Gastroesophageal sphincter (tissue), 4 donors: Measurements from ENCODE around the gene DFFB. TPM values are rescaled to one million over a fixed set of nuclear protein-coding genes. Genes with fewer than 3 reads are reported as not detected.

Experiments used
- ATAC-seq: fragments of 150-250 bp; one replicate; pipeline ENCODE4 v1.9.1; 2016; ENCODE audit warnings: mild to moderate bottlenecking, moderate library complexity
- H3K27ac ChIP-seq, 4 donors: fragments of 200-600 bp; sonication (generic) in 3 of 4; 1 replicate in 3 of 4; 2 replicates in 1 of 4; pipeline ENCODE4 v1.5.1; 2016 to 2019
- H3K27me3 ChIP-seq: fragments of 200-600 bp; sonication (generic); one replicate; pipeline ENCODE4 v1.5.1; 2019
- H3K36me3 ChIP-seq, 2 donors: fragments of 200-600 bp; sonication (generic); one replicate each; pipeline ENCODE4 v1.5.1; 2019; ENCODE audit warnings: control low read depth in 1 of 2
- H3K4me1 ChIP-seq, 3 donors: fragments of 200-600 bp; sonication (generic); 1 replicate in 2 of 3; 2 replicates in 1 of 3; pipeline ENCODE4 v1.5.1; 2016 to 2019; ENCODE audit warnings: control low read depth in 2 of 3
- H3K4me3 ChIP-seq, 2 donors: fragments of 200-600 bp; sonication (generic); one replicate each; pipeline ENCODE4 v1.5.1; 2019; ENCODE audit warnings: mild to moderate bottlenecking in 1 of 2, moderate library complexity in 1 of 2
- H3K9me3 ChIP-seq, 3 donors: fragments of 200-600 bp; sonication (generic); one replicate each; pipeline ENCODE4 v1.5.1; 2017 to 2019; ENCODE audit warnings: control low read depth in 2 of 3
- EP300 ChIP-seq: sonication (generic); formaldehyde crosslinking; IDR thresholded peaks from one replicate; pipeline ENCODE4 v1.6.1; 2017; ENCODE audit warnings: antibody characterized with exemption, mild to moderate bottlenecking
- POLR2A ChIP-seq, 2 donors: fragments of 450-650 bp; IDR thresholded peaks; one replicate each; pipeline ENCODE4 v1.6.1; 2017; ENCODE audit warnings: antibody characterized with exemption in 2 of 2, mild to moderate bottlenecking in 2 of 2, moderate library complexity in 1 of 2
- POLR2AphosphoS5 ChIP-seq: sonication (generic); formaldehyde crosslinking; IDR thresholded peaks from one replicate; pipeline ENCODE4 v1.6.1; 2017; ENCODE audit warnings: antibody characterized with exemption
- WGBS, 2 donors: methylation state at CpG; one replicate each; pipeline ENCODE4 v1.1.5; 2018; ENCODE audit warnings: low coverage in 1 of 2; 5-methylcytosine and 5-hydroxymethylcytosine counted together
- total RNA-seq, 4 donors: library from RNA; depleted of rRNA; stranded (reverse); fragments of >200 nt; gene quantifications; one replicate each; pipeline ENCODE4 v1.1.0, GENCODE V29; 2016
- TF ChIP-seq, protein P1 (sequence below), 4 experiments: fragments of 200-600 bp in 2 of 4; fragments of 450-650 bp in 2 of 4; sonication (generic) in 1 of 4; IDR thresholded peaks; one replicate each; pipeline ENCODE4 v1.5.1; 2017 to 2019; ENCODE audit warnings: antibody characterized with exemption in 4 of 4, mild to moderate bottlenecking in 2 of 4, moderate library complexity in 2 of 4

DFFB gene
- total RNA-seq, 4 donors from 2014 or later = 1.9 to 14.6 (median 7.7) TPM

DNA sequence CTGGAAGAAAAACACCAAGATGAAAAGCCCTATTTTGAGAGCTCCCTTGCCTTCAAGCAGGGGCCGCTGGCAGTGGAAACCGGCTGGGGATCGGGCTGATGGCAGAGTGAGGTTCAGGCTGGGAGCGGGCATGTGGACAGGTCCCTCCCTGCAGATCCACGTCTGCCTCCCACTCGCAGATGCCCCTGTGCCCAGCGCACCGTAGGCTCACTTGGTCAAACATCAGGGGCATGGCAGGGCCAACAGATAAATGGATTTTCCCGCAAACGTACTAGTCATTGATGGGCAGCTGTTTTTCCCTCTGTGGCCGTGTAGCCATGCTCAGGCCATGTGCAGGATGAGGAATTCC is 49.4 kb downstream of the DFFB start:
- TF ChIP-seq POLR2AphosphoS5 (no peak), POLR2A (IDR thresholded peaks at IDR 0.05) (no peak), EP300 (no peak)
- TF ChIP-seq, protein P1, sequence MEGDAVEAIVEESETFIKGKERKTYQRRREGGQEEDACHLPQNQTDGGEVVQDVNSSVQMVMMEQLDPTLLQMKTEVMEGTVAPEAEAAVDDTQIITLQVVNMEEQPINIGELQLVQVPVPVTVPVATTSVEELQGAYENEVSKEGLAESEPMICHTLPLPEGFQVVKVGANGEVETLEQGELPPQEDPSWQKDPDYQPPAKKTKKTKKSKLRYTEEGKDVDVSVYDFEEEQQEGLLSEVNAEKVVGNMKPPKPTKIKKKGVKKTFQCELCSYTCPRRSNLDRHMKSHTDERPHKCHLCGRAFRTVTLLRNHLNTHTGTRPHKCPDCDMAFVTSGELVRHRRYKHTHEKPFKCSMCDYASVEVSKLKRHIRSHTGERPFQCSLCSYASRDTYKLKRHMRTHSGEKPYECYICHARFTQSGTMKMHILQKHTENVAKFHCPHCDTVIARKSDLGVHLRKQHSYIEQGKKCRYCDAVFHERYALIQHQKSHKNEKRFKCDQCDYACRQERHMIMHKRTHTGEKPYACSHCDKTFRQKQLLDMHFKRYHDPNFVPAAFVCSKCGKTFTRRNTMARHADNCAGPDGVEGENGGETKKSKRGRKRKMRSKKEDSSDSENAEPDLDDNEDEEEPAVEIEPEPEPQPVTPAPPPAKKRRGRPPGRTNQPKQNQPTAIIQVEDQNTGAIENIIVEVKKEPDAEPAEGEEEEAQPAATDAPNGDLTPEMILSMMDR (IDR thresholded peaks at IDR 0.05) = no peak
- H3K27ac ChIP-seq = no peak overlapping the region
- 79 to 100% methylated on average over 1 to 4 of the region's 11 CpGs for WGBS, 2 donors
- peaks cover 0 to 15% (median 3%) of the 10 kb centered on the region in 3 donors for H3K4me1 ChIP-seq
- no peaks in the 10 kb centered on the region for H3K36me3 ChIP-seq
- H3K9me3 ChIP-seq = no peaks in the 10 kb centered on the region
- H3K27me3 ChIP-seq = peaks cover 22% of the 10 kb centered on the region
- H3K4me3 ChIP-seq = no peak overlapping the region
- ATAC-seq = no peak

DNA sequence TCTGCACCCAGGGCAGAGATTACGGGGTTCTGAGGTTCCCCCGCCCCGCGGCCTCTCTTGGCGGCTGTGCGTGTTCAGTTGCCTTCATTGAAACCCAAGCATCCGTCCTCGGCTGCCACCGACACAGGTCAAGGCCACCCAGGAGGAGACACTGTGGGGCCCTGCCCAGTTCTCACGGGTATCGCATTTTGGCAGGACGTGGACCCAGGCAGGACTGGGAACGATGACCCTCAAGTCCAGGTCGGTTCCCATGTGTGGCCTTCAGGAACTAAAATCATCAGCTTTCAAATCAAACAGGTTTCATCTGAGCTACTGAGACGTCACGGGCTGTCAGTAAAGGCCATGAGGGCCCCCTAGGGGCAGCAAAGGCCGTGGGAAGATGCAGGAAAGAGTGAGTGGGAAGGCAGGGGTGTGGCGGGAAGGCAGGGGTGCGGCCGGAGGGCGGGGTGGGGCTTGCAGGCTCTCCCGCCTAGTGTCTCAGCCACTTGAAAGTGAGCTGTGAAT is 49.8 kb downstream of the DFFB start:
- no peak for ATAC-seq
- Histone ChIP-seq H3K4me3 (no peak overlapping the region), H3K4me1 (peaks cover 0 to 12% (median 3%) of the 10 kb centered on the region in 3 donors), H3K36me3 (no peaks in the 10 kb centered on the region), H3K9me3 (no peaks in the 10 kb centered on the region), H3K27ac (no peak overlapping the region), H3K27me3 (peaks cover 27% of the 10 kb centered on the region)
- WGBS, 2 donors = 70 to 77% methylated on average over 4 to 15 of the region's 22 CpGs
- TF ChIP-seq, protein P1 (IDR thresholded peaks at IDR 0.05) = no peak
- no peak for TF ChIP-seq POLR2AphosphoS5
- TF ChIP-seq EP300 = no peak
- TF ChIP-seq POLR2A (IDR thresholded peaks at IDR 0.05) = no peak

DNA sequence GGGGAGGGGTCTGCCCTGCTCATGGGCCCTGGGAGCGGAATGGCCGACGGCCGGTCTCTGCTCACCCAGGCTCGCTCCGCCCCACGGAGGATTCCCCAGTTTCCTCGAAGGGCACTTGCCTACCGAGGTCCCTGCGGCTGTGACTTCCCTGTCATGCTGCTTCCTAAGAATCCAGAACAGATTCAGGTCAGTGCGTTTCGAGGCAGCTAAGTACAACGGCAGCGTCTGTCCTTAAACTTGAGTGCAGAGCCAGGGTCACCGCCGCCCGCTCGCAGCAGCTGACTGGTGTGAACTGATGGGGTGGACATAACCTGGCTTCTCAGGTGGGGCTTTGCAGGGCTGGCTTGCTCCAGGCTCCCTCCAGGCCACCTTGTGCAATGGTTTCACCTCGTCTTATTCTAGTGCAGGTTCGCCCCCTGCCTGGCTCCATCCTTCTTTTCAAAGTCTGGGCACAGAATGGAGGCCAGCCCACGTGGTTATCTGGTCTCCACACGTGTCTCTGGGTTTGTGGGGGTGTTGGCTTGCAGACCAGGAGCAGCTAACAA is 50.4 kb downstream of the DFFB start:
- no peaks in the 10 kb centered on the region for H3K36me3 ChIP-seq
- 33 to 80% methylated on average over 2 to 3 of the region's 22 CpGs for WGBS, 2 donors
- no peak overlapping the region for H3K4me3 ChIP-seq
- peaks cover 0 to 12% (median 3%) of the 10 kb centered on the region in 3 donors for H3K4me1 ChIP-seq
- TF ChIP-seq EP300 = no peak
- TF ChIP-seq, protein P1 (IDR thresholded peaks at IDR 0.05) = no peak
- TF ChIP-seq POLR2AphosphoS5 = no peak
- no peak for TF ChIP-seq POLR2A (IDR thresholded peaks at IDR 0.05)
- no peaks in the 10 kb centered on the region for H3K9me3 ChIP-seq
- H3K27me3 ChIP-seq = peaks cover 33% of the 10 kb centered on the region
- no peak for ATAC-seq
- H3K27ac ChIP-seq = no peak overlapping the region

DNA sequence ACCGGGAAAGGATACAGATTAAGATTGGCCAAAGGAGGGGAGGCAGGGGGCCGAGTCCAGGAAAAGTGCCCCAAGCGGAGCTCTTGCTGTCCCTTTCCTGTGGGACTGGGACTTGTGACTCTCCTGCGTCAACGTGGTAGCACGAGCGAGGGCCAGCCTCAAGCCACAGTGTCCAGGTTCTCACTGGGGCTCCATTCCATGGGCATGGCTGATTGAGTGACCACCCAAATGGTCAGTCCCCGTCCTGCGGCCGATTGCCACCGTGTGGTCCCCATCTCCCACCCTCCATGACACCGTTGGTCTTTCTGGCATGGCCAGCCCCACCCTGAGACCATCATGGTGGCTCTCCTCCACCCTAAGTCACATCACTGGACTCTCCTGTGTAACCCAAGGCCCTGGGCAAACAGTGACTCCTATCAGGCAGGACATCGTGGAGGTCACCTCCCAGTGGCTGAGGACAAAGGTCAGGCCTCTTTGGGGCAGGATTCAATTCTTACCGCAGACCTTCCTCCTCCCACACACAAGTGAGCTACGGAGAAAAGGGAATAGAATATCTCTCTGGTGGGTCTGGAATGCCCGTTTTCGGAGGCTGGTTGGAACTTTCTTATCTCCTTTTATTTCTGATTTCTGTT is 51.7 kb downstream of the DFFB start:
- WGBS, 2 donors = 67 to 100% methylated on average over 1 to 6 of the region's 17 CpGs
- TF ChIP-seq POLR2A (IDR thresholded peaks at IDR 0.05) (no peak), POLR2AphosphoS5 (no peak), EP300 (no peak)
- TF ChIP-seq, protein P1 (IDR thresholded peaks at IDR 0.05) = no peak

DNA sequence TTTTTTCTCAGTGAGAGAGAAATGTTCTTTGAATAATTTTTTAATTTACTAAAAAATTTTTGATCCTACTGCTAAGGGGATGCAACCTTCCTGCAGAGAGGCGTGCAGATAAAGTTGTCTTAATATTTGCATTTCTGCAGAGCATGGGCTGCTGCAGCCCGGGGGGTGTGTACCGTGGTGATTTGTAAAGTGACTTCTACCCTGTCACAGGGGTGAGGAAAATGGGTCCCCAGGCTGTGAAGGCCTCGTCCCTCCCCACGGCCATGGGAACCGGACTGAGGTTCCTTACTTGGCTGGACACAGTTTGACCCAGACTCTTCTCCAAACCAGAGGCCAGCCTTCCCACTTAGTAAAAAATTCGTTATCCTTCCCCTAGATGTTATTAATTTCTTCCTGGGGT is 52.3 kb downstream of the DFFB start:
- Histone ChIP-seq H3K4me3 (no peak overlapping the region), H3K27me3 (peaks cover 37% of the 10 kb centered on the region), H3K27ac (no peak overlapping the region), H3K36me3 (no peaks in the 10 kb centered on the region), H3K9me3 (no peaks in the 10 kb centered on the region), H3K4me1 (peaks cover 0 to 12% (median 3%) of the 10 kb centered on the region in 3 donors)
- ATAC-seq = no peak
- TF ChIP-seq POLR2AphosphoS5 (no peak), POLR2A (IDR thresholded peaks at IDR 0.05) (no peak), EP300 (no peak)
- TF ChIP-seq, protein P1 (IDR thresholded peaks at IDR 0.05) = no peak
- WGBS, 2 donors = 54 to 76% methylated on average over 3 to 5 of the region's 7 CpGs

More for the DNA sequence above, 51.7 kb downstream of the DFFB start:
- H3K36me3 ChIP-seq = no peaks in the 10 kb centered on the region
- ATAC-seq = no peak
- no peak overlapping the region for H3K4me3 ChIP-seq
- H3K27ac ChIP-seq = no peak overlapping the region
- peaks cover 0 to 12% (median 3%) of the 10 kb centered on the region in 3 donors for H3K4me1 ChIP-seq
- no peaks in the 10 kb centered on the region for H3K9me3 ChIP-seq
- peaks cover 37% of the 10 kb centered on the region for H3K27me3 ChIP-seq
